Lung (tissue), 12 donors: ENCODE results near the gene PRRG4. TPM values are rescaled to one million over a fixed set of nuclear protein-coding genes. Genes with fewer than 3 reads are reported as not detected.

Experiments
- ATAC-seq: fragments of 200-7000 bp; cut with Tn5 transposase; one replicate; pipeline ENCODE4 v1.9.1; 2020; ENCODE audit warnings: moderate number of reproducible peaks; ENCODE audit not compliant: insufficient read depth, low FRiP score
- DNase-seq, 3 donors: peaks; one replicate each; pipeline ENCODE4 v3.0.0-alpha.2; 2013 to 2017
- H3K27ac ChIP-seq, 2 donors: one replicate each; pipeline ENCODE4 v1.5.1; 2013; ENCODE audit warnings: mild to moderate bottlenecking in 2 of 2, moderate library complexity in 2 of 2, control low read depth in 1 of 2, inconsistent platforms in 1 of 2, low read depth in 1 of 2, low read length in 1 of 2
- H3K27me3 ChIP-seq, 3 donors: one replicate each; pipeline ENCODE4 v1.5.1; 2013; ENCODE audit warnings: low read length in 2 of 3; ENCODE audit not compliant: control insufficient read depth in 3 of 3, insufficient read depth in 3 of 3
- H3K36me3 ChIP-seq, 4 donors: one replicate each; pipeline ENCODE4 v1.5.1; 2013; ENCODE audit warnings: low read length in 4 of 4, mild to moderate bottlenecking in 1 of 4, moderate library complexity in 1 of 4; ENCODE audit not compliant: control insufficient read depth in 4 of 4, insufficient read depth in 4 of 4
- H3K4me1 ChIP-seq, 5 donors: one replicate each; pipeline ENCODE4 v1.5.1; 2013; ENCODE audit warnings: low read length in 5 of 5, mild to moderate bottlenecking in 2 of 5, moderate library complexity in 1 of 5; ENCODE audit not compliant: control insufficient read depth in 5 of 5, insufficient read depth in 5 of 5
- H3K4me3 ChIP-seq: one replicate; pipeline ENCODE4 v1.5.1; 2013; ENCODE audit warnings: mild to moderate bottlenecking, control low read depth, moderate library complexity
- H3K9ac ChIP-seq, 2 donors: one replicate each; pipeline ENCODE4 v1.5.1; 2013; ENCODE audit warnings: low read length in 2 of 2, control low read depth in 1 of 2; ENCODE audit not compliant: insufficient read depth in 1 of 2
- H3K9me3 ChIP-seq, 4 donors: one replicate each; pipeline ENCODE4 v1.5.1; 2013; ENCODE audit warnings: low read length in 3 of 4, mild to moderate bottlenecking in 1 of 4, moderate library complexity in 1 of 4; ENCODE audit not compliant: control insufficient read depth in 4 of 4, insufficient read depth in 3 of 4
- WGBS, 2 donors: extraction: QIAGEN DNeasy Blood & Tissue Kit; methylation state at CpG; one replicate each; pipeline ENCODE4 v1.1.7; 2013; 5-methylcytosine and 5-hydroxymethylcytosine counted together
- polyA plus RNA-seq, 2 donors: library from polyadenylated mRNA; stranded (reverse); fragments of 200-250 nt; gene quantifications; one replicate each; pipeline ENCODE4 v1.2.1, GENCODE V29; 2013
- total RNA-seq, 2 donors: library from RNA; depleted of rRNA in 1 of 2; stranded (reverse); fragments of >200 nt in 1 of 2; gene quantifications; one replicate each; pipeline ENCODE4 v1.2.1, GENCODE V29; 2014 to 2021
- TF ChIP-seq, protein P1 (sequence below): IDR thresholded peaks from 2 replicates; pipeline ENCODE4 v1.5.1; 2012; ENCODE audit warnings: mild to moderate bottlenecking; ENCODE audit errors: control extremely low read depth, extremely low read depth
- donor health status: control.
- donor health status: control.
- donor health status: Bipolar disorder and iron deficiency.
- donor health status: healthy.
- donor health status: DM: yes; HTN: yes; CAD: no.

The PRRG4 gene
- total and polyA plus RNA-seq, 4 donors = 4.7 to 9.7 (median 6.1) TPM

DNA sequence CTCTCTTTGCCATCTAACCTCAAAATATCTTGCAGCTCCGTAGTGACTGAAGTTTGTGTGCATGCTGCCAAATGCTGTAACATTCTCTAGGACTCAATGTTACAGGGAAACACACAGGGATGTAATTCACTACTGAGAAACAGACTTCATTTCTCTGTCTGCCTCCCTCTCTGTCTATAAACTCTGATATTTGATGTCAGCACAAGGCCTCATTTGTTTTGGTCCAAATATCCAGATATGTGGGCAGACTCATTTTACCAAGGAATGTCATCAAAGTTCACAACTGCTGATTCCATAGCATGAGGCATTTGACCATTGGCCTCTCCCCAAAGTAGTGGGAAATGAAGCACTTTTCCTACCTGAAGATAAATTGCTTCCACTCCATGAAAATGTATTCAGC lies 2.5 kb upstream of the PRRG4 start:
- 85 to 94% methylated on average over 1 of the region's 1 CpG for WGBS, 2 donors
- no peaks in the 10 kb centered on the region for H3K36me3 ChIP-seq
- peaks cover 0 to 13% (median 0%) of the 10 kb centered on the region in 5 donors for H3K4me1 ChIP-seq
- no peak overlapping the region for H3K4me3 ChIP-seq
- DNase-seq = no peak
- ATAC-seq = no peak
- H3K9ac ChIP-seq = no peak overlapping the region
- H3K27me3 ChIP-seq = peaks cover 0 to 15% (median 8%) of the 10 kb centered on the region in 3 donors
- no peak overlapping the region for H3K27ac ChIP-seq
- TF ChIP-seq, protein P1, sequence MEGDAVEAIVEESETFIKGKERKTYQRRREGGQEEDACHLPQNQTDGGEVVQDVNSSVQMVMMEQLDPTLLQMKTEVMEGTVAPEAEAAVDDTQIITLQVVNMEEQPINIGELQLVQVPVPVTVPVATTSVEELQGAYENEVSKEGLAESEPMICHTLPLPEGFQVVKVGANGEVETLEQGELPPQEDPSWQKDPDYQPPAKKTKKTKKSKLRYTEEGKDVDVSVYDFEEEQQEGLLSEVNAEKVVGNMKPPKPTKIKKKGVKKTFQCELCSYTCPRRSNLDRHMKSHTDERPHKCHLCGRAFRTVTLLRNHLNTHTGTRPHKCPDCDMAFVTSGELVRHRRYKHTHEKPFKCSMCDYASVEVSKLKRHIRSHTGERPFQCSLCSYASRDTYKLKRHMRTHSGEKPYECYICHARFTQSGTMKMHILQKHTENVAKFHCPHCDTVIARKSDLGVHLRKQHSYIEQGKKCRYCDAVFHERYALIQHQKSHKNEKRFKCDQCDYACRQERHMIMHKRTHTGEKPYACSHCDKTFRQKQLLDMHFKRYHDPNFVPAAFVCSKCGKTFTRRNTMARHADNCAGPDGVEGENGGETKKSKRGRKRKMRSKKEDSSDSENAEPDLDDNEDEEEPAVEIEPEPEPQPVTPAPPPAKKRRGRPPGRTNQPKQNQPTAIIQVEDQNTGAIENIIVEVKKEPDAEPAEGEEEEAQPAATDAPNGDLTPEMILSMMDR = no peak
- no peaks in the 10 kb centered on the region for H3K9me3 ChIP-seq

DNA sequence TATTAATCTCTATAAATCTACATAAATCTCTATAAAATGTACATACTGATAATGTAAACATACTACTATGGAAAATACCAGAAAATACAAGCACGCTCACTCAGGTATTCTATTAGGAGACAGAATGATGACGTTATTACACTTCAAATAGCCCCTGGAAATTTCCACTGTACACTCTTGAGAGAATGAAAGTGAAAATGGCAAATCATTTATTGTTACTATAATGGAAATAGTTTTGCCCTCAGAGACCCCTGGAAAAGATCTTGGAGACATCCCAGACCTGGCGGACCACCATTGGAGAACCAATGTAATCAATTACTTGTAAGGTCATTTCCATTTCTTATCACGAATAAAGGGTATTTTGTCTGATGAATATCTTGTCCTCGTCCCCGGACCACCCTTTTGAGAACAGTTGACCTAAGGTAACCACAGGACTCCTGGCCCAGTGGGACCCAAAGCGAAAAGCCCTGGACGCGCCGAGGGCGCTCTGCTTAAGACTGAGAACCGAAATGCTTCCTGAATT lies 509 bp upstream of the PRRG4 start:
- peak in 2 of 3 donors; percentile 40 to 47 for DNase-seq
- TF ChIP-seq, protein P1 = no peak
- Histone ChIP-seq H3K9ac (peak overlapping the region; percentile 71 to 82), H3K4me1 (peaks cover 0 to 13% (median 0%) of the 10 kb centered on the region in 5 donors), H3K27me3 (peaks cover 0 to 15% (median 10%) of the 10 kb centered on the region in 3 donors), H3K9me3 (no peaks in the 10 kb centered on the region), H3K36me3 (no peaks in the 10 kb centered on the region), H3K27ac (peak overlapping the region in 1 of 2 donors; percentile 84), H3K4me3 (peak overlapping the region; percentile 53)
- 3 to 10% methylated on average over 12 of the region's 12 CpGs for WGBS, 2 donors
- ATAC-seq = no peak

DNA sequence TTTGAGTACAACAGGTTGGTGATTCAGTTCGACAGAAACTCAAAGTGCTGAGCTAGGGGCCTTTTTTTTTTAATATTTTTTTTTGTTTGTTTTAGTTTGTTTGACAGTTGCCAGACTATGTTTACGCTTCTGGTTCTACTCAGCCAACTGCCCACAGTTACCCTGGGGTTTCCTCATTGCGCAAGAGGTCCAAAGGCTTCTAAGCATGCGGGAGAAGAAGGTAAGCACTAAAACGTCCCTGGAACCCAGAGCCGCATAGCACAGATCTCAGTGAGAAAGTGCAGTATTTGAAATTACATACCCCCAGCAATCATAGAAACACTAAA lies 649 bp downstream of the PRRG4 start:
- peak; percentile 41 for ATAC-seq
- peaks cover 0 to 15% (median 10%) of the 10 kb centered on the region in 3 donors for H3K27me3 ChIP-seq
- WGBS, 2 donors = 10% methylated on average over 6 of the region's 6 CpGs
- H3K9ac ChIP-seq = no peak overlapping the region
- H3K36me3 ChIP-seq = no peaks in the 10 kb centered on the region
- TF ChIP-seq, protein P1 = no peak
- H3K27ac ChIP-seq = peak overlapping the region in 1 of 2 donors; percentile 84
- DNase-seq = peak; percentile 14 to 47 (median 17)
- H3K4me1 ChIP-seq = peaks cover 0 to 13% (median 0%) of the 10 kb centered on the region in 5 donors
- H3K9me3 ChIP-seq = no peaks in the 10 kb centered on the region
- H3K4me3 ChIP-seq = peak overlapping the region; percentile 53

GRCh38 chr11:32830796-32831195 lies 1.1 kb downstream of the PRRG4 start:
- ATAC-seq = no peak
- DNase-seq = no peak
- peaks cover 0 to 15% (median 10%) of the 10 kb centered on the region in 3 donors for H3K27me3 ChIP-seq
- no peak overlapping the region for H3K27ac ChIP-seq
- no peak overlapping the region for H3K4me3 ChIP-seq
- peaks cover 0 to 13% (median 0%) of the 10 kb centered on the region in 5 donors for H3K4me1 ChIP-seq
- TF ChIP-seq, protein P1 = no peak
- WGBS, 2 donors = 73 to 80% methylated on average over 9 of the region's 9 CpGs
- no peaks in the 10 kb centered on the region for H3K9me3 ChIP-seq
- H3K9ac ChIP-seq = no peak overlapping the region
- no peaks in the 10 kb centered on the region for H3K36me3 ChIP-seq
